IPS-20b (cell line): ENCODE measurements around the gene KDM2A.
A peak's percentile ranks its signal among the peaks of the same experiment; 100 is the strongest.

Source experiments
- H3K27ac ChIP-seq: one replicate; pipeline ENCODE4 v1.5.1; 2013; ENCODE audit warnings: low read length
- H3K27me3 ChIP-seq: 2 replicates; pipeline ENCODE4 v1.6.1; 2013; ENCODE audit warnings: mild to moderate bottlenecking, low read length, inconsistent platforms; ENCODE audit not compliant: insufficient read depth
- H3K36me3 ChIP-seq: 2 replicates; pipeline ENCODE4 v1.6.1; 2013; ENCODE audit warnings: low read depth, mild to moderate bottlenecking, inconsistent platforms, low read length, moderate library complexity; ENCODE audit not compliant: insufficient read depth
- H3K4me1 ChIP-seq: 2 replicates; pipeline ENCODE4 v1.6.1; 2013; ENCODE audit warnings: mild to moderate bottlenecking, control low read depth, inconsistent platforms, low read length, moderate library complexity; ENCODE audit not compliant: insufficient read depth
- H3K4me3 ChIP-seq: 2 replicates; pipeline ENCODE4 v1.5.1; 2013; ENCODE audit warnings: mild to moderate bottlenecking, low read length, inconsistent platforms
- H3K9ac ChIP-seq: 2 replicates; pipeline ENCODE4 v1.6.1; 2013; ENCODE audit warnings: low read depth, mild to moderate bottlenecking, inconsistent platforms, low read length, moderate library complexity
- H3K9me3 ChIP-seq: 2 replicates; pipeline ENCODE4 v1.6.1; 2013; ENCODE audit warnings: mild to moderate bottlenecking, low read depth, low read length, inconsistent platforms; ENCODE audit not compliant: insufficient read depth

Gene KDM2A

DNA sequence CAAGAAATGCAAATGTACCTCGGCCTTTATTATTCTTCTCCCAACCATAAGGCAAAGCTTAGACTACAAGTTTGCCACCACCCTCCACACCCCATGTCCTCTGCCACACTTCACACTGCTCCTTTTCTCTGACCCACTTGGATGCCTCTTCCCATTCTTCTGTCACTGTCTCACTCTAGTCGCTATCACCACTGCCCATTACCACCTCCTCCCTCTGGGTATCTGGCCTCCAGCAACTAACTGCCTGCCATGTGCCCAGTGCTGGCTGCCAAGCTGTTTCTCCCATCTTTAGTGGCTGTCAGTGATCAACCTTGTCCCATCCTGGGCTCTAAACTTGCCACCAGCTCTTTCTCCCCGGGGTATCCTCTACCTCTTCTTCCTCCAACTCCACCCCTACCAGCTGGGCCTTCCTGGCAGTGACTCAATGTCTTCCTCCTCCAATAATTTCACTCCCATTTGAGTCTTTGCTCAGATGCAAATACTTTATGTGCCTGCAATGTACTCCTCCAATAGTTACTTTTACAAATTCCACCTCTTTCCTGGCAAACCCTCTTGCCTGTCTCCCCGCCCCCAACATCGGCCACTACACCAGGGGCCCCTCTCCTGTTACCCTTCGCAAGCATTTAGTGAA is 20.1 kb upstream of the KDM2A start:
- no peaks in the 10 kb centered on the region for H3K36me3 ChIP-seq
- H3K9me3 ChIP-seq = no peaks in the 10 kb centered on the region
- no peak overlapping the region for H3K4me3 ChIP-seq
- no peak overlapping the region for H3K9ac ChIP-seq
- no peaks in the 10 kb centered on the region; the same call in 1 of the 2 replicates for H3K4me1 ChIP-seq
- no peak overlapping the region for H3K27ac ChIP-seq
- H3K27me3 ChIP-seq = no peaks in the 10 kb centered on the region

- Histone ChIP-seq H3K27me3 (no peaks in the 10 kb centered on the region), H3K4me1 (no peaks in the 10 kb centered on the region; the same call in 1 of the 2 replicates), H3K36me3 (no peaks in the 10 kb centered on the region), H3K4me3 (no peak overlapping the region), H3K9me3 (no peaks in the 10 kb centered on the region), H3K9ac (no peak overlapping the region), H3K27ac (no peak overlapping the region)
Measured at GRCh38 chr11:67099831-67100324, 19.2 kb upstream of the KDM2A start.

- Histone ChIP-seq H3K4me3 (no peak overlapping the region), H3K9me3 (no peaks in the 10 kb centered on the region), H3K9ac (no peak overlapping the region), H3K27me3 (no peaks in the 10 kb centered on the region), H3K4me1 (no peaks in the 10 kb centered on the region), H3K27ac (no peak overlapping the region), H3K36me3 (no peaks in the 10 kb centered on the region)
Measured at GRCh38 chr11:67102664-67103063, 16.4 kb upstream of the KDM2A start.

- Histone ChIP-seq H3K27ac (no peak overlapping the region), H3K9me3 (no peaks in the 10 kb centered on the region), H3K4me3 (no peak overlapping the region), H3K27me3 (no peaks in the 10 kb centered on the region), H3K9ac (no peak overlapping the region), H3K36me3 (no peaks in the 10 kb centered on the region), H3K4me1 (no peaks in the 10 kb centered on the region)
Measured at GRCh38 chr11:67105964-67106363, 13.1 kb upstream of the KDM2A start.

DNA sequence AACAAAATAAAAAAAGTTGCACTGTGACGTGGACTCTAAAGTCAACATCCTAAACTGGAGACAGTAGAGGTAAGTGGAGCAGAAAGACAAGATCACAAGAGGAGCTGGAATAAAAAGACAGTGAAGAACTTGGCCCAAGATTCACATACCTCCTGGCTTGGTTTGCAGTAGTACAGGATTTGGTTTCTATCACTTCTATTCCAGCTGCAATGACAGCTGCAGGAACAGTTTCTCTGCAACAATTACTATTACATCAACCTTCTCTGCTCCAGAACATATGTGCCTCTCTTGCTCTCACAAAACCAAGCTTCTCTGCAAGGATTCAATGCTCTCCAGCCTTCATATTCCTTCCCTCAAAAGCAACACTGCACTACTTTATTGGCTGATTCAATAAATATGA is 7.8 kb upstream of the KDM2A start:
- no peak overlapping the region for H3K9ac ChIP-seq
- H3K4me1 ChIP-seq = no peaks in the 10 kb centered on the region; the same call in 1 of the 2 replicates
- no peaks in the 10 kb centered on the region for H3K9me3 ChIP-seq
- H3K36me3 ChIP-seq = no peaks in the 10 kb centered on the region
- H3K27ac ChIP-seq = no peak overlapping the region
- H3K27me3 ChIP-seq = no peaks in the 10 kb centered on the region
- H3K4me3 ChIP-seq = no peak overlapping the region

- no peaks in the 10 kb centered on the region for H3K36me3 ChIP-seq
- H3K27ac ChIP-seq = no peak overlapping the region
- peaks cover 9% of the 10 kb centered on the region for H3K4me1 ChIP-seq
- H3K9ac ChIP-seq = no peak overlapping the region
- H3K27me3 ChIP-seq = peaks cover 12% of the 10 kb centered on the region
- no peak overlapping the region for H3K4me3 ChIP-seq
- no peaks in the 10 kb centered on the region for H3K9me3 ChIP-seq
Measured at GRCh38 chr11:67113231-67113721, 5.8 kb upstream of the KDM2A start.

DNA sequence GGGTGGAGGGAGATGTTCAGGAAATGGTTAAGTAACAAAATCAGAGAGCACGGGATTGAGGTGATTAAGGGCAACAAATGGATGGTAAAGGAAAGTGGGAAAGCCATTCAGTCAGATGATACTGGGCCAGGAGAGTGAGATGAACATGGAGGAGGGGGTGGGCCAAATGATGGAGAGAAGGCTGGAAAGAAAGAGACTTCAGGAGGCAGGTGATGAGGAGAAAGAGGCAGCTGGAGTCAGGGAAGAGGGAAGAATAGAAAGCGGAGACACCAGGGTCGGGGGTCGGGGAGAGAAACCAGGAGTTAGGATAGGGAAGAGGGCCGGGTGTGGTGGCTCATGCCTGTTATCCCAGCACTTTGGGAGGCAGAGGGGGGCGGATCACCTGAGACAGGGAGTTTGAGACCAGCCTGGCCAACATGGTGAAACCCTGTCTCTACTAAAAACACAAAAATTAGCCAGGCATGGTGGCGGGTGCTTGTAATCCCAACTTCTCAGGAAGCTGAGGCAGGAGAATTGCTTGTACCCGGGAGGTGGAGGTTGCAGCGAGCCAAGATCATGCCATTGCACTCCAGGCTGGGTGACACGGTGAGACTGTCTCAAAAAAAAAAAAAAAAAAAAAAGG is 4.7 kb upstream of the KDM2A start:
- Histone ChIP-seq H3K36me3 (no peaks in the 10 kb centered on the region), H3K4me3 (no peak overlapping the region), H3K9ac (no peak overlapping the region), H3K27ac (no peak overlapping the region), H3K4me1 (peaks cover 9% of the 10 kb centered on the region), H3K27me3 (peaks cover 12% of the 10 kb centered on the region), H3K9me3 (no peaks in the 10 kb centered on the region)

DNA sequence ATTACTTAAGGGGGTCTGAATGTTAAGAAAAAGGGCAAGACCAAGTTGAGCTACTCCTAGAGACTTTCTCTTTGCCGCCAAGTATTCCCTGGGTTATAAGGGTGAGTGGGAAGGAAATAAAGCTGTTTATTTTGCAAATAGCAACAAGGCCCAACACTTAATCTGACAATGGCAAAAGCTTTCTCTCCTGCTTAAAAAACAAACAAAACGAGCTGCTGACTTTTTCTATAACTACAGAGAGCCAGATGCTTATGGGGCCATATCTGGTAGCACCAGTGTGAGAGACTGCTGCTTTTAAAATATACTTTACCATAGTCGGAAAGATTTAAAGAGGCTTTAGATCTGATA is 2.3 kb upstream of the KDM2A start:
- H3K27me3 ChIP-seq = peaks cover 12% of the 10 kb centered on the region
- H3K4me1 ChIP-seq = peaks cover 13% of the 10 kb centered on the region
- no peaks in the 10 kb centered on the region for H3K36me3 ChIP-seq
- no peak overlapping the region for H3K9ac ChIP-seq
- H3K27ac ChIP-seq = no peak overlapping the region
- no peak overlapping the region for H3K4me3 ChIP-seq
- H3K9me3 ChIP-seq = no peaks in the 10 kb centered on the region

GRCh38 chr11:67117176-67117575 is 1.9 kb upstream of the KDM2A start:
- no peak overlapping the region for H3K27ac ChIP-seq
- peaks cover 17% of the 10 kb centered on the region for H3K4me1 ChIP-seq
- H3K4me3 ChIP-seq = peak overlapping the region; percentile 66

DNA sequence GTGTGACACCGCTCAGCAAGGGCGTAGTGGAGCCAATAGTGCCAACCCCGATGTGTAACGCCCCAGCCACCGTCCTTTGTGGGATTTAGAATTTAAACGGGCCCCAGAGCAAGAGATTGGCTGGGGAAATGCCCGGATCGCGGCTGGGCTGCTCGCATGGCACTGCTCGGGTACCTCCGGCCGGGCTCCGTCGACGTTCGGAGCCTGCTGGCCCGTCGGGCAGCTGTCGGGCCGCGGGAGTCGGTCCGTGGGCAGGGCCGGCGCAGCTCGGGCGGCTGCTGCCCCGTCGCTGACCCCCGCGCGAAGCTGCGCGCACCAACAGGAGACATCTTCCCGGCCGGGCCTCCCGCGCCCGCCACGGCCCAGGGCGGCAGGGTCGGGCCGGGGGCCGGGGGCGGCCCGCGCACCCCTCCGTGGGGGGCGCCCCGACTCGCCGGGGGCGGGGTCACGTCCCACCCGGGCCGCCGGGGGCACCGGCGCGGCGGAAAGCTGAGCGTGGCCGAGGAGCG is 1.3 kb upstream of the KDM2A start:
- Histone ChIP-seq H3K27me3 (peaks cover 12% of the 10 kb centered on the region), H3K9ac (peak overlapping the region; percentile 79; the same call in 1 of the 2 replicates), H3K27ac (no peak overlapping the region), H3K9me3 (no peaks in the 10 kb centered on the region), H3K36me3 (no peaks in the 10 kb centered on the region), H3K4me3 (peak overlapping the region; percentile 66), H3K4me1 (peaks cover 17% of the 10 kb centered on the region)

More at GRCh38 chr11:67117176-67117575, 1.9 kb upstream of the KDM2A start:
- Histone ChIP-seq H3K9me3 (no peaks in the 10 kb centered on the region), H3K36me3 (no peaks in the 10 kb centered on the region), H3K9ac (peak overlapping the region; percentile 72; the same call in 1 of the 2 replicates), H3K27me3 (peaks cover 12% of the 10 kb centered on the region)

GRCh38 chr11:67118181-67118766 is 789 bp upstream of the KDM2A start:
- Histone ChIP-seq H3K27ac (peak overlapping the region; percentile 71), H3K4me3 (peak overlapping the region; percentile 66; the same call in 1 of the 2 replicates), H3K27me3 (peaks cover 12% of the 10 kb centered on the region), H3K9ac (peak overlapping the region; percentile 79; the same call in 1 of the 2 replicates), H3K4me1 (peaks cover 17% of the 10 kb centered on the region), H3K36me3 (peaks cover 5% of the 10 kb centered on the region), H3K9me3 (no peaks in the 10 kb centered on the region)
